Measurements from ENCODE around the gene ADAMTS2. TPM values are rescaled to one million over a fixed set of nuclear protein-coding genes. Genes with fewer than 3 reads are reported as not detected.

Gene ADAMTS2
- total and polyA plus RNA-seq, 2 experiments from 2014 or later = 62.0 to 132 TPM

DNA sequence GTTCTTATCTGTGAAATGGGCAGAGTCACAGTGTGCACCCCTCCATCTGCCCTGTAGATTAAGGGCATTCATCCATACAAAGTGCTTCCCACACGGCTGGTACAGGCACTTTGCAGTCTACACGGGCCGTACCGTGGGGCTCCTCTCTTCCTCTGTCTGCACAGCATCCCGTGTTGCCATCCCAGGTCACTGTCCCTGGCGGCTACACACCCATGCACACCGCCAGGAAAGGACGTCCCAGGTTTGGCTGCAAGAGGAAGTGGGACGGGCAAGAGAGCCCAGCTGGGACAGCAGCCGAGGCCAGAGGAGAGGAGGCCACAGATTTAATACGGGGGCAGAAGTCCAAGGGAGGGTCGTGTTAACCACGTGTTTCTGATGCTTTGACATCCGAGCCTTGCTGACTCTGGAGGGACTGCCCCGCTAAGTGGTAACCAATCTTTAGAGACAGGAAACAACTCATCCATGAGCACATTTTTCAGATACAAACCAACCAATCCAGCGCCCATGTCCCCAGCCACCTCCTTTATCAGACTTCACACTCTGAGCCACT, 165.1 kb downstream of the ADAMTS2 start:
- H3K27me3 ChIP-seq (replicated peaks; ENCODE audit: insufficient read depth) = no peaks in the 10 kb centered on the region
- no peak for DNase-seq
- H2AFZ ChIP-seq = no peak overlapping the region
- TF ChIP-seq EZH2 (IDR thresholded peaks at IDR 0.05; ENCODE audit: insufficient read depth, poor library complexity, severe bottlenecking) (no peak), EZH2phosphoT487 (IDR thresholded peaks at IDR 0.05; ENCODE audit: insufficient read depth, low read depth) (no peak)
- H3K9ac ChIP-seq = no peak overlapping the region
- no peaks in the 10 kb centered on the region for H3F3A ChIP-seq (ENCODE audit: insufficient read depth)
- H3K4me1 ChIP-seq (ENCODE audit: insufficient read depth) = no peaks in the 10 kb centered on the region
- WGBS, 2 experiments (ENCODE audit: low coverage in 1 of 2, low lambda C conversion rate in 2 of 2, missing lambda C conversion rate in 2 of 2) = 85 to 88% methylated on average over 16 of the region's 16 CpGs
- in situ Hi-C loops (cut with MboI) = no loop called here
- H3K4me3 ChIP-seq = no peak overlapping the region
- H3K9me3 ChIP-seq (ENCODE audit: low read depth) = no peaks in the 10 kb centered on the region
- H3K79me2 ChIP-seq (ENCODE audit: insufficient read depth) = no peaks in the 10 kb centered on the region
- no peak overlapping the region for H3K27ac ChIP-seq
- H3K4me2 ChIP-seq (ENCODE audit: unreplicated experiment) = no peak overlapping the region
- peaks cover 18% of the 10 kb centered on the region for H3K36me3 ChIP-seq (ENCODE audit: low read depth)
- no peaks in the 10 kb centered on the region for H4K20me1 ChIP-seq (ENCODE audit: insufficient read depth)
- no peaks in the 10 kb centered on the region for H3K9me2 ChIP-seq (ENCODE audit: insufficient read depth)

DNA sequence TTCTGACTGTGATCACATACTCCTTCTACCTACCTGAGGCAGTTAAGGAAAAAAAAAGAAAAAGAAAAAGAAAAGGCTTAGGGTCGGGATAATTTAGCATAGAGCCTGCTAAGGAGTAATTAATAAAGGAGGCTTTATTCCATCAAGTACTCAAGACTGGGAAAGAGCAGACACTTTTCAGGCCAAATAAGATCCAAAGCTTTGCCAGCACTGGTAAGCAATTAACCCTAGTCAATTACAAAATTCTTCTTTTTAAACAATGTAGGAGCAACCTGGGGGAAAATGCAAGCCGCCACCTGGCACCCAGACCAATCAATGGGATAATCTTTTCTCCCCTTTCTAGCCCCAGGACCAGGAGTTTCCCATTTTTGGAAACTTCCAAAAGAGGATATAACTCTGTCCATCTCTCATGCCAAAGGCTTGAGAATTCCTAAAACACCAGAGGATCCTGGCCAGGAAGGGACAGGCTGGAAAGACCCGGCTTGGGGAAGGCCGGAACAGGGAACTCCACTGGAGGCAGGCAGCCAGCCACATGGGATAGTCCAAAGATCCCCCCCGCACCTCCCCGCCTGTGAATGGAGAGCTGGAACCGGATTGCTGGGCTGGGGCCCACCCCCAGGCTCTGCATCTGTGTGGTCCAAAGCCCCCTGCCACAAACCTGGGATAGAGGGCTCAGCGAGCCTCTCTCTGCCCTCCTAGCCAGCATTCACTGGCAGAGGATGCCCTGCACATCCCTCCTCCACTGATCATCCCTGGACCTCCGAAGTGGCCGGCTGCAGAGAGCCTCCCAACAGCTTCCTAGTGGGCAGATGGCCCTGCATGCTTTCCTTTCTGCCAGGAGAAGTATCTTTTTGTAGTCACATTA, 167.3 kb downstream of the ADAMTS2 start:
- Histone ChIP-seq H3K27ac (no peak overlapping the region), H3K27me3 (replicated peaks; ENCODE audit: insufficient read depth) (no peaks in the 10 kb centered on the region), H3K4me2 (ENCODE audit: unreplicated experiment) (no peak overlapping the region), H3K9me2 (ENCODE audit: insufficient read depth) (no peaks in the 10 kb centered on the region), H3K79me2 (ENCODE audit: insufficient read depth) (no peaks in the 10 kb centered on the region), H3K4me1 (ENCODE audit: insufficient read depth) (no peaks in the 10 kb centered on the region), H3K4me3 (no peak overlapping the region), H3K36me3 (ENCODE audit: low read depth) (peaks cover 18% of the 10 kb centered on the region), H3F3A (ENCODE audit: insufficient read depth) (no peaks in the 10 kb centered on the region), H4K20me1 (ENCODE audit: insufficient read depth) (no peaks in the 10 kb centered on the region), H3K9ac (no peak overlapping the region), H2AFZ (no peak overlapping the region), H3K9me3 (ENCODE audit: low read depth) (no peaks in the 10 kb centered on the region)
- in situ Hi-C loops (cut with MboI) = no loop called here
- DNase-seq = no peak
- WGBS, 2 experiments (ENCODE audit: low coverage in 1 of 2, low lambda C conversion rate in 2 of 2, missing lambda C conversion rate in 2 of 2) = 67 to 77% methylated on average over 9 to 10 of the region's 10 CpGs
- TF ChIP-seq EZH2 (IDR thresholded peaks at IDR 0.05; ENCODE audit: insufficient read depth, poor library complexity, severe bottlenecking) (no peak), EZH2phosphoT487 (IDR thresholded peaks at IDR 0.05; ENCODE audit: insufficient read depth, low read depth) (no peak)

DNA sequence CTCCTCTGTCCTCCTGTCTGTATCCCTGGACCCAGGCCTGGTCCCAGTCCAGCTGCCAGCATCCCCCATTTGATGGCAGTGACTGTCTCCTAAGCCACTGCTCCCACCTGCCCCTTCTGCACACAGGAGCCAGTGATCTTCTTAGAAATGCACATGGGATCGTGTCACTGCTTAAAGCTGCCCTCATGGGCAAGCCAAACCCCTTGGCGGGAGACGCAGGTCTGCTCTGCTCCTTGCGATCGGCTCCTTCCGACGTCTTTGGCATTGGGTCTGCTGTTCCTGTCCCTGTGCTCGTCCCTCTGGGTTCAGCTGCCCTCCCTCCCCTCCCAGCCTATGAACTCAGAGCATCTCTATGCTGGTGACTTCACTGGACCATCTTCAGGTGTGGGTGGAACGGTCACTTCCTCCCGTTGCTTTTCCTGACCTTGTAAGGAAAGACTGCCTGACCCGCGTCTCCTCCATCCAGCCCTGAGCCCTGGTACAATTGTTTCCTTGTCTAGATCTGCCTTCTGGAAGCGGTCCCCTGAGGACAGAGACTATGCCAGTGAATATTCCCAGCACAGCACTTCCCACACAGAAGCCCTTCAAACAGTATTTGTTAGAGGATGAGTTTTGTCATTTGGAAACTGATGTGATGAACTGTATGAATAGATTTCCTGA, 168.6 kb downstream of the ADAMTS2 start:
- TF ChIP-seq EZH2phosphoT487 (IDR thresholded peaks at IDR 0.05; ENCODE audit: insufficient read depth, low read depth) (no peak), EZH2 (IDR thresholded peaks at IDR 0.05; ENCODE audit: insufficient read depth, poor library complexity, severe bottlenecking) (no peak)

DNA sequence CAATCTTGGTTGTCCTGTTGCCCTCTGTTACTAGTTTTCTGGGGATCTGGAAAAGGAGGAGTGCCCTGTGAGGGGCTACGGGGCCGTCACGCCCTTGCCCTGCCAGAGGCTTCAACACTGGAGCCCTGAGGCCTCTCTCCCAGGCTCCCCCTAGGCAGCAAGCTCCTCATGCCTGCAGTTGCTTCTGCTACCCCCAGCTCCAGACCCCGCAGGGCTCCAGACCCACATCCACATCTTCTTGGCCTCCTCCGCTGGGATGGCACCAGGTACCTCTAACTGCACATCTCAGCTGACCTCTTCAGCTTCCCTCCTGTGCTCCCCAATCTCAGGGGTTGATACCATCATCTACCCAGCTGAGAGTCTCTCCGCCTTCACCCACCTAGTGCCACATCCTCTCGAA, 169.1 kb downstream of the ADAMTS2 start:
- no peaks in the 10 kb centered on the region for H3F3A ChIP-seq (ENCODE audit: insufficient read depth)
- no peak for DNase-seq
- no peaks in the 10 kb centered on the region for H3K9me3 ChIP-seq (ENCODE audit: low read depth)
- no peak overlapping the region for H3K4me3 ChIP-seq
- WGBS, 2 experiments (ENCODE audit: low coverage in 1 of 2, low lambda C conversion rate in 2 of 2, missing lambda C conversion rate in 2 of 2) = 83% methylated on average over 7 of the region's 7 CpGs
- TF ChIP-seq EZH2 (IDR thresholded peaks at IDR 0.05; ENCODE audit: insufficient read depth, poor library complexity, severe bottlenecking) (no peak), EZH2phosphoT487 (IDR thresholded peaks at IDR 0.05; ENCODE audit: insufficient read depth, low read depth) (no peak)
- H3K9me2 ChIP-seq (ENCODE audit: insufficient read depth) = no peaks in the 10 kb centered on the region
- H3K79me2 ChIP-seq (ENCODE audit: insufficient read depth) = no peaks in the 10 kb centered on the region
- no peaks in the 10 kb centered on the region for H3K4me1 ChIP-seq (ENCODE audit: insufficient read depth)
- H3K27ac ChIP-seq = no peak overlapping the region
- H3K4me2 ChIP-seq (ENCODE audit: unreplicated experiment) = no peak overlapping the region
- H4K20me1 ChIP-seq (ENCODE audit: insufficient read depth) = no peaks in the 10 kb centered on the region
- H3K27me3 ChIP-seq (replicated peaks; ENCODE audit: insufficient read depth) = no peaks in the 10 kb centered on the region
- H3K36me3 ChIP-seq (ENCODE audit: low read depth) = peaks cover 18% of the 10 kb centered on the region
- in situ Hi-C loops (cut with MboI) = no loop called here
- no peak overlapping the region for H2AFZ ChIP-seq
- H3K9ac ChIP-seq = no peak overlapping the region

More for the DNA sequence above, 168.6 kb downstream of the ADAMTS2 start:
- H3K4me1 ChIP-seq (ENCODE audit: insufficient read depth) = no peaks in the 10 kb centered on the region
- H3K4me3 ChIP-seq = no peak overlapping the region
- H3K4me2 ChIP-seq (ENCODE audit: unreplicated experiment) = no peak overlapping the region
- no peaks in the 10 kb centered on the region for H3F3A ChIP-seq (ENCODE audit: insufficient read depth)
- H3K9me3 ChIP-seq (ENCODE audit: low read depth) = no peaks in the 10 kb centered on the region
- H3K27ac ChIP-seq = no peak overlapping the region
- no peak for DNase-seq
- H3K9ac ChIP-seq = no peak overlapping the region
- in situ Hi-C loops (cut with MboI) = no loop called here
- no peaks in the 10 kb centered on the region for H3K79me2 ChIP-seq (ENCODE audit: insufficient read depth)
- H2AFZ ChIP-seq = no peak overlapping the region
- no peaks in the 10 kb centered on the region for H3K9me2 ChIP-seq (ENCODE audit: insufficient read depth)
- 97% methylated on average over 10 to 13 of the region's 13 CpGs for WGBS, 2 experiments (ENCODE audit: low coverage in 1 of 2, low lambda C conversion rate in 2 of 2, missing lambda C conversion rate in 2 of 2)
- peaks cover 18% of the 10 kb centered on the region for H3K36me3 ChIP-seq (ENCODE audit: low read depth)
- H3K27me3 ChIP-seq (replicated peaks; ENCODE audit: insufficient read depth) = no peaks in the 10 kb centered on the region
- H4K20me1 ChIP-seq (ENCODE audit: insufficient read depth) = no peaks in the 10 kb centered on the region
